Trophoblast cell (in vitro differentiated cells and primary cell): Measurements from ENCODE around the gene MFGE8.

Source experiments
- DNase-seq, 2 donors: peaks; one replicate each; pipeline ENCODE4 v3.0.0-alpha.2; 2016
- H2AFZ ChIP-seq: 2 replicates; pipeline ENCODE4 v1.6.1; 2013; ENCODE audit warnings: low read length, moderate library complexity, mild to moderate bottlenecking; ENCODE audit not compliant: insufficient read depth, poor library complexity
- H2AK5ac ChIP-seq: 2 replicates; pipeline ENCODE4 v1.6.1; 2013; ENCODE audit warnings: mild to moderate bottlenecking, low read length
- H2BK120ac ChIP-seq: 2 replicates; pipeline ENCODE4 v1.6.1; 2013; ENCODE audit warnings: low read length, mild to moderate bottlenecking, moderate library complexity; ENCODE audit not compliant: insufficient read depth, poor library complexity
- H2BK12ac ChIP-seq: 2 replicates; pipeline ENCODE4 v1.6.1; 2013; ENCODE audit warnings: mild to moderate bottlenecking, low read length, moderate library complexity
- H2BK5ac ChIP-seq: 2 replicates; pipeline ENCODE4 v1.6.1; 2013; ENCODE audit warnings: low read length, low read depth, moderate library complexity, mild to moderate bottlenecking; ENCODE audit not compliant: poor library complexity
- H3K14ac ChIP-seq: 2 replicates; pipeline ENCODE4 v1.6.1; 2013; ENCODE audit warnings: mild to moderate bottlenecking, low read length
- H3K18ac ChIP-seq: 2 replicates; pipeline ENCODE4 v1.6.1; 2013; ENCODE audit warnings: mild to moderate bottlenecking, low read length
- H3K23ac ChIP-seq: 2 replicates; pipeline ENCODE4 v1.6.1; 2013; ENCODE audit warnings: low read length
- H3K27ac ChIP-seq: 2 replicates; pipeline ENCODE4 v1.5.1; 2013; ENCODE audit warnings: low read depth, mild to moderate bottlenecking, inconsistent platforms, low read length, moderate library complexity
- H3K27me3 ChIP-seq: 2 replicates; pipeline ENCODE4 v1.6.1; 2013; ENCODE audit warnings: inconsistent platforms, mild to moderate bottlenecking, low read length, moderate library complexity; ENCODE audit not compliant: insufficient read depth
- H3K36me3 ChIP-seq, 2 experiments: 1 replicate in 1 of 2; 2 replicates in 1 of 2; pipeline ENCODE4 v1.6.1; 2013; ENCODE audit warnings: low read length in 2 of 2, mild to moderate bottlenecking in 2 of 2, moderate library complexity in 1 of 2; ENCODE audit not compliant: insufficient read depth in 2 of 2, control insufficient read depth in 1 of 2
- H3K4ac ChIP-seq: 2 replicates; pipeline ENCODE4 v1.6.1; 2013; ENCODE audit warnings: low read depth, mild to moderate bottlenecking, low read length, moderate library complexity
- H3K4me1 ChIP-seq, 2 experiments: 1 replicate in 1 of 2; 2 replicates in 1 of 2; pipeline ENCODE4 v1.6.1; 2013; ENCODE audit warnings: low read length in 2 of 2, mild to moderate bottlenecking in 2 of 2, moderate library complexity in 1 of 2; ENCODE audit not compliant: insufficient read depth in 2 of 2, control insufficient read depth in 1 of 2
- H3K4me2 ChIP-seq: 2 replicates; pipeline ENCODE4 v1.6.1; 2013; ENCODE audit warnings: inconsistent platforms, mild to moderate bottlenecking, low read length, moderate library complexity
- H3K4me3 ChIP-seq: 2 replicates; pipeline ENCODE4 v1.5.1; 2013; ENCODE audit warnings: mild to moderate bottlenecking, low read depth, low read length, inconsistent platforms
- H3K79me1 ChIP-seq: one replicate; pipeline ENCODE4 v1.6.1; 2013; ENCODE audit warnings: low read length
- H3K79me2 ChIP-seq: 2 replicates; pipeline ENCODE4 v1.6.1; 2013; ENCODE audit warnings: low read length, mild to moderate bottlenecking; ENCODE audit not compliant: control insufficient read depth, insufficient read depth, poor library complexity
- H3K9ac ChIP-seq: 2 replicates; pipeline ENCODE4 v1.6.1; 2013; ENCODE audit warnings: mild to moderate bottlenecking, low read length
- H3K9me3 ChIP-seq: 2 replicates; pipeline ENCODE4 v1.6.1; 2013; ENCODE audit warnings: low read depth, mild to moderate bottlenecking, control low read depth, inconsistent platforms, low read length; ENCODE audit not compliant: insufficient read depth
- H4K12ac ChIP-seq: 2 replicates; pipeline ENCODE4 v1.6.1; 2013; ENCODE audit warnings: low read depth, mild to moderate bottlenecking, low read length, moderate library complexity
- H4K8ac ChIP-seq: 2 replicates; pipeline ENCODE4 v1.6.1; 2013; ENCODE audit warnings: low read depth, mild to moderate bottlenecking, low read length, moderate library complexity
- H4K91ac ChIP-seq: one replicate; pipeline ENCODE4 v1.6.1; 2013; ENCODE audit warnings: low read depth, mild to moderate bottlenecking, low read length, moderate library complexity
- WGBS: extraction: QIAGEN DNeasy Blood & Tissue Kit; methylation state at CpG from one replicate; pipeline ENCODE4 v1.1.7; 2013; ENCODE audit warnings: missing lambda C conversion rate; ENCODE audit not compliant: insufficient read length, insufficient coverage; ENCODE audit errors: extremely low coverage; 5-methylcytosine and 5-hydroxymethylcytosine counted together

Gene MFGE8

GRCh38 chr15:88894819-88895767 lies 18.1 kb downstream of the MFGE8 start, which contains the start of gene HAPLN3:
Gene HAPLN3 (minus strand): TSS chr15:88895544. CDS start chr15:88887298, 8,246 bp downstream.
- H3K79me2 ChIP-seq = peaks cover 4% of the 10 kb centered on the region
- peak within 1 kb of the TSS; percentile 59 for H2BK120ac ChIP-seq
- H4K91ac ChIP-seq = peak within 1 kb of the TSS; percentile 60
- no CpG with 5 or more reads among the region's 70 CpGs for WGBS
- peak within 1 kb of the TSS; percentile 41 for H3K9ac ChIP-seq
- peak within 1 kb of the TSS; percentile 70 for H4K12ac ChIP-seq
- H3K23ac ChIP-seq = no peak within 1 kb of the TSS
- peak within 1 kb of the TSS; percentile 60 for H3K18ac ChIP-seq
- H3K9me3 ChIP-seq = no peaks in the 10 kb centered on the region
- H3K4me1 ChIP-seq = peaks cover 10 to 28% of the 10 kb centered on the region in 2 experiments
- H2BK12ac ChIP-seq = peak within 1 kb of the TSS; percentile 39
- H3K27me3 ChIP-seq = peaks cover 5% of the 10 kb centered on the region
- peak within 1 kb of the TSS; percentile 68 for H4K8ac ChIP-seq
- H2AK5ac ChIP-seq = peak within 1 kb of the TSS; percentile 46
- H3K36me3 ChIP-seq = peaks cover 16 to 18% of the 10 kb centered on the region in 2 experiments
- no peak within 1 kb of the TSS for H3K4ac ChIP-seq
- peaks cover 5% of the 10 kb centered on the region for H3K79me1 ChIP-seq
- H3K4me2 ChIP-seq = peak within 1 kb of the TSS; percentile 81
- peak within 1 kb of the TSS; percentile 68 for H3K14ac ChIP-seq
- peak; percentile 44 to 63 for DNase-seq
- peak within 1 kb of the TSS; percentile 30 for H2AFZ ChIP-seq
- H3K27ac ChIP-seq = no peak within 1 kb of the TSS
- no peak within 1 kb of the TSS for H2BK5ac ChIP-seq
- peak within 1 kb of the TSS; percentile 72 for H3K4me3 ChIP-seq

DNA sequence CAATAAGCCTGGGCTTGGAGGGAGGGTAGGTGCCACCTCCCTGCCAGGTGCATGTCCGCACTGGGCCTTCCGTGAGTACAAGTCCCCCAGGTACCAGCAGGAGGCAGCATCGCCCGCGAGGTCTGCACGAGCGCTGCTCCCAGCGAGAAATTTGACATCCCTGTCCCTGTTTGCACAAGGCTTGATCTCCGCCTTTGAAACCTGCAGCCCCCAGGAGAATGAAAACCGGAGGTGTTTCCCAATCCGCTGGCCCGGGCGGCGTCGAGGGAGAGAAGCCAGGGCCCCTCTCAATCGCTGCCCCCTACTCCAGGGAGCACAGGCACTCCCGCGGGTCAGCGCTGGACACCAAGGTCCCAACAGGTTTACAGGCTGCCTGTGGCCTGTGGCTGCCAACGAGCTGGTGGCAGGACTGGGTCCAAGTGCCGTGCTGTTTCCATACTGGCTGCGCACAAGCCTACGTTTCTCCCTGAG lies 18.8 kb downstream of the MFGE8 start:
- no peak overlapping the region for H3K4ac ChIP-seq
- H2BK120ac ChIP-seq = no peak overlapping the region
- WGBS = no CpG with 5 or more reads among the region's 23 CpGs
- H3K27me3 ChIP-seq = peaks cover 5% of the 10 kb centered on the region
- peaks cover 12 to 14% of the 10 kb centered on the region in 2 experiments for H3K36me3 ChIP-seq
- no peak overlapping the region for H4K12ac ChIP-seq
- H3K9me3 ChIP-seq = no peaks in the 10 kb centered on the region
- peaks cover 4% of the 10 kb centered on the region for H3K79me2 ChIP-seq
- H2AK5ac ChIP-seq = no peak overlapping the region
- peaks cover 10 to 28% of the 10 kb centered on the region in 2 experiments for H3K4me1 ChIP-seq
- peak overlapping the region; percentile 72 for H3K4me3 ChIP-seq
- H3K9ac ChIP-seq = no peak overlapping the region
- no peak overlapping the region for H4K91ac ChIP-seq
- no peak overlapping the region for H2BK12ac ChIP-seq
- peak overlapping the region; percentile 81 for H3K4me2 ChIP-seq
- H3K27ac ChIP-seq = no peak overlapping the region
- peak; percentile 73 to 91 for DNase-seq
- no peak overlapping the region for H3K18ac ChIP-seq
- no peak overlapping the region for H3K23ac ChIP-seq
- H3K79me1 ChIP-seq = peaks cover 5% of the 10 kb centered on the region
- H2AFZ ChIP-seq = no peak overlapping the region
- no peak overlapping the region for H3K14ac ChIP-seq
- no peak overlapping the region for H4K8ac ChIP-seq
- no peak overlapping the region for H2BK5ac ChIP-seq

- H3K4ac ChIP-seq = no peak overlapping the region
- no CpG with 5 or more reads among the region's 7 CpGs for WGBS
- H3K23ac ChIP-seq = no peak overlapping the region
- peaks cover 4 to 14% of the 10 kb centered on the region in 2 experiments for H3K4me1 ChIP-seq
- no peak overlapping the region for H2BK120ac ChIP-seq
- H3K18ac ChIP-seq = no peak overlapping the region
- no peak overlapping the region for H3K9ac ChIP-seq
- peak in 1 of 2 donors; percentile 35 for DNase-seq
- H3K4me2 ChIP-seq = no peak overlapping the region
- no peak overlapping the region for H2AK5ac ChIP-seq
- no peak overlapping the region for H3K4me3 ChIP-seq
- no peak overlapping the region for H4K8ac ChIP-seq
- H3K79me1 ChIP-seq = peaks cover 5% of the 10 kb centered on the region
- H3K79me2 ChIP-seq = peaks cover 4% of the 10 kb centered on the region
- H2AFZ ChIP-seq = no peak overlapping the region
- no peaks in the 10 kb centered on the region for H3K9me3 ChIP-seq
- H2BK12ac ChIP-seq = no peak overlapping the region
- H4K91ac ChIP-seq = no peak overlapping the region
- H3K27me3 ChIP-seq = peaks cover 5% of the 10 kb centered on the region
- no peak overlapping the region for H2BK5ac ChIP-seq
- H3K27ac ChIP-seq = no peak overlapping the region
- no peak overlapping the region for H4K12ac ChIP-seq
- H3K14ac ChIP-seq = no peak overlapping the region
- H3K36me3 ChIP-seq = peaks cover 0 to 6% of the 10 kb centered on the region in 2 experiments
Observed at GRCh38 chr15:88891540-88892254, 21.5 kb downstream of the MFGE8 start.

GRCh38 chr15:88890495-88890894 lies 22.7 kb downstream of the MFGE8 start:
- peaks cover 5% of the 10 kb centered on the region for H3K79me1 ChIP-seq
- H3K4ac ChIP-seq = no peak overlapping the region
- H3K4me1 ChIP-seq = peaks cover 0 to 9% of the 10 kb centered on the region in 2 experiments
- peaks cover 4% of the 10 kb centered on the region for H3K79me2 ChIP-seq
- peaks cover 5% of the 10 kb centered on the region for H3K27me3 ChIP-seq
- peaks cover 0 to 3% of the 10 kb centered on the region in 2 experiments for H3K36me3 ChIP-seq
- H4K8ac ChIP-seq = no peak overlapping the region
- no CpG with 5 or more reads among the region's 4 CpGs for WGBS
- no peak overlapping the region for H3K23ac ChIP-seq
- DNase-seq = no peak
- H4K12ac ChIP-seq = no peak overlapping the region
- no peak overlapping the region for H3K9ac ChIP-seq
- H2BK120ac ChIP-seq = no peak overlapping the region
- no peak overlapping the region for H2BK12ac ChIP-seq
- no peaks in the 10 kb centered on the region for H3K9me3 ChIP-seq
- no peak overlapping the region for H2AK5ac ChIP-seq
- no peak overlapping the region for H4K91ac ChIP-seq
- no peak overlapping the region for H3K14ac ChIP-seq
- no peak overlapping the region for H3K27ac ChIP-seq
- H3K4me3 ChIP-seq = no peak overlapping the region
- no peak overlapping the region for H2AFZ ChIP-seq
- H3K4me2 ChIP-seq = no peak overlapping the region
- no peak overlapping the region for H3K18ac ChIP-seq
- no peak overlapping the region for H2BK5ac ChIP-seq
